ENCODE measurements around the gene BMP3. TPM values are rescaled to one million over a fixed set of nuclear protein-coding genes. Genes with fewer than 3 reads are reported as not detected.

BMP3 gene, protein sequence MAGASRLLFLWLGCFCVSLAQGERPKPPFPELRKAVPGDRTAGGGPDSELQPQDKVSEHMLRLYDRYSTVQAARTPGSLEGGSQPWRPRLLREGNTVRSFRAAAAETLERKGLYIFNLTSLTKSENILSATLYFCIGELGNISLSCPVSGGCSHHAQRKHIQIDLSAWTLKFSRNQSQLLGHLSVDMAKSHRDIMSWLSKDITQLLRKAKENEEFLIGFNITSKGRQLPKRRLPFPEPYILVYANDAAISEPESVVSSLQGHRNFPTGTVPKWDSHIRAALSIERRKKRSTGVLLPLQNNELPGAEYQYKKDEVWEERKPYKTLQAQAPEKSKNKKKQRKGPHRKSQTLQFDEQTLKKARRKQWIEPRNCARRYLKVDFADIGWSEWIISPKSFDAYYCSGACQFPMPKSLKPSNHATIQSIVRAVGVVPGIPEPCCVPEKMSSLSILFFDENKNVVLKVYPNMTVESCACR
- under 0.01 TPM in 1 of 2 replicates, not detected in the other for total RNA-seq

DNA sequence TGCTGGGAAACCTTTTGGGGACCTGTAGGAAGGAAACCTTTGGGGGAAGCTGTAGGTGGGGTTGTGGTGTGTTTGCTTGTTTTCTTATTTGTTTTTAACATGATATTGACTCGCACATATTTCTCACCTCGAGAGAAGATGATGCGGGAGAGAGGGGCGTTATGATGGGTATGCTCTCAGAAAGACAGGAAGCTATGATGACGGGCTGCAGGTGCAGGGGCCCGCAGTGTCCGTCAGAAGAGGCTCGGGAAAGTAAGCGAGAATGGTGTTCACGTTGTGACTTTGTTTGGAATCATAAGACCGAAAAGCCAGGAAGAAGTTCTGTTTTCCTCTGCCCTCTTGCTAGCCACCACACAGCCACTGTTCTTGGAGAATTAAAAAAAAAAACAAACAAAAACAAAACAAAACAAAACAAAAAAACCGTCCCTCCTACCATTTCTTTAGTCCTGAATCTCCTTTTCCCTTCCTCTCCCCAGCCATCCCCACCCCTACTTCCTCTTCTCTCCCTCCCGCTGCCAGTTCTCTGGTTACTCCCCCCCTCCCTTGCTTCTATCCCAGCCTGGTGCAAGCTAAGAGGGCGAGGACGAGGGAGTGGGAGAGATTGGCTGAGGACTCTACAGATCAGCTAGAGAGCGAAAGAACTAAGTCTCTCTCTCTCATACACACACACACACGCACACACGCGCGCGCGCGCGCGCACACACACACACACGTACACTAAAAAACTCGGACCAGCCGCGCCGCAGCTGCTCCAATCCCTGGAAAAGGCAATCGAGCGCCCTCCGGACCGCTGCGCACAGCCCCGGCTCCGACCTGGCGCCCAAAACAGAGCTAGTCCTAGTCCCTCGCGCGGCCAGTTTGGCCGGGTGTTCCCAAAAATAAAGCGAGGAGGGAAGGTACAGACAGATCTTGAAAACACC is at the start of gene BMP3:
BMP3 (plus strand) TSS at position 648 of the 920 bp plus-strand sequence. CDS start 577 bp downstream, outside the sequence.

Other genes starting within 250 kb of the BMP3 start
- gene PRKG2, start 184.5 kb downstream of the BMP3 start, total RNA-seq = 4.3 and 5.8 TPM in 2 replicates

Measured in pericardium fibroblast (primary cell).